RWPE2 (cell line): Measurements from ENCODE around the gene ATN1.

Source experiments
- ATAC-seq: fragments of 200-7000 bp; cut with Tn5 transposase; 3 replicates; pipeline ENCODE4 v1.9.1; 2021; ENCODE audit warnings: low read depth
- DNase-seq: peaks from one replicate; pipeline ENCODE4 v3.0.0-alpha.2; 2020; ENCODE audit warnings: low spot score
- H3K27ac ChIP-seq: fragments of 450-650 bp; 2 replicates; pipeline ENCODE4 v1.5.1; 2017; ENCODE audit warnings: mild to moderate bottlenecking; ENCODE audit not compliant: poor library complexity, severe bottlenecking
- H3K27me3 ChIP-seq: fragments of 250-450 bp; sonication (Bioruptor Pico); 2 replicates; pipeline ENCODE4 v1.5.1; 2021; ENCODE audit warnings: mild to moderate bottlenecking, moderate library complexity; ENCODE audit not compliant: insufficient read depth, poor library complexity, severe bottlenecking
- H3K36me3 ChIP-seq: fragments of 250-450 bp; sonication (Bioruptor Pico); 2 replicates; pipeline ENCODE4 v1.5.1; 2020; ENCODE audit warnings: low read depth, mild to moderate bottlenecking, moderate library complexity
- H3K4me1 ChIP-seq: fragments of 250-450 bp; sonication (Bioruptor Pico); 2 replicates; pipeline ENCODE4 v1.5.1; 2021; ENCODE audit warnings: mild to moderate bottlenecking, moderate library complexity; ENCODE audit not compliant: insufficient read depth, poor library complexity, severe bottlenecking
- H3K4me3 ChIP-seq: fragments of 250-450 bp; sonication (Bioruptor Pico); 2 replicates; pipeline ENCODE4 v1.5.1; 2021; ENCODE audit warnings: mild to moderate bottlenecking, moderate library complexity; ENCODE audit not compliant: severe bottlenecking
- H3K9me3 ChIP-seq: fragments of 250-450 bp; sonication (Bioruptor Pico); 2 replicates; pipeline ENCODE4 v1.5.1; 2021; ENCODE audit warnings: mild to moderate bottlenecking, moderate library complexity; ENCODE audit not compliant: severe bottlenecking
- TF ChIP-seq, protein P1 (sequence below): fragments of 450-650 bp; IDR thresholded peaks from one replicate; pipeline ENCODE4 v1.5.1; 2017; ENCODE audit warnings: mild to moderate bottlenecking, moderate library complexity; ENCODE audit not compliant: poor library complexity, severe bottlenecking

Gene ATN1

GRCh38 chr12:6919588-6919987 lies 8.2 kb upstream of the ATN1 start:
- no peak overlapping the region for H3K4me3 ChIP-seq
- peaks cover 9% of the 10 kb centered on the region for H3K4me1 ChIP-seq
- no peaks in the 10 kb centered on the region for H3K9me3 ChIP-seq
- peaks cover 42% of the 10 kb centered on the region for H3K36me3 ChIP-seq
- no peak for DNase-seq
- no peaks in the 10 kb centered on the region for H3K27me3 ChIP-seq
- ATAC-seq, result peak; percentile 38
- peak overlapping the region; percentile 26 for H3K27ac ChIP-seq
- TF ChIP-seq, protein P1, sequence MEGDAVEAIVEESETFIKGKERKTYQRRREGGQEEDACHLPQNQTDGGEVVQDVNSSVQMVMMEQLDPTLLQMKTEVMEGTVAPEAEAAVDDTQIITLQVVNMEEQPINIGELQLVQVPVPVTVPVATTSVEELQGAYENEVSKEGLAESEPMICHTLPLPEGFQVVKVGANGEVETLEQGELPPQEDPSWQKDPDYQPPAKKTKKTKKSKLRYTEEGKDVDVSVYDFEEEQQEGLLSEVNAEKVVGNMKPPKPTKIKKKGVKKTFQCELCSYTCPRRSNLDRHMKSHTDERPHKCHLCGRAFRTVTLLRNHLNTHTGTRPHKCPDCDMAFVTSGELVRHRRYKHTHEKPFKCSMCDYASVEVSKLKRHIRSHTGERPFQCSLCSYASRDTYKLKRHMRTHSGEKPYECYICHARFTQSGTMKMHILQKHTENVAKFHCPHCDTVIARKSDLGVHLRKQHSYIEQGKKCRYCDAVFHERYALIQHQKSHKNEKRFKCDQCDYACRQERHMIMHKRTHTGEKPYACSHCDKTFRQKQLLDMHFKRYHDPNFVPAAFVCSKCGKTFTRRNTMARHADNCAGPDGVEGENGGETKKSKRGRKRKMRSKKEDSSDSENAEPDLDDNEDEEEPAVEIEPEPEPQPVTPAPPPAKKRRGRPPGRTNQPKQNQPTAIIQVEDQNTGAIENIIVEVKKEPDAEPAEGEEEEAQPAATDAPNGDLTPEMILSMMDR, result peak; percentile 37

GRCh38 chr12:6921539-6921938 lies 6.2 kb upstream of the ATN1 start:
- H3K4me1 ChIP-seq, result peaks cover 29% of the 10 kb centered on the region
- no peaks in the 10 kb centered on the region for H3K9me3 ChIP-seq
- TF ChIP-seq, protein P1, result no peak
- H3K36me3 ChIP-seq, result peaks cover 38% of the 10 kb centered on the region
- H3K4me3 ChIP-seq, result no peak overlapping the region
- H3K27ac ChIP-seq, result no peak overlapping the region
- H3K27me3 ChIP-seq, result no peaks in the 10 kb centered on the region
- DNase-seq (no peak), ATAC-seq (no peak)

- no peak overlapping the region for H3K4me3 ChIP-seq
- H3K9me3 ChIP-seq, result no peaks in the 10 kb centered on the region
- DNase-seq, result no peak
- peaks cover 34% of the 10 kb centered on the region for H3K4me1 ChIP-seq
- H3K27me3 ChIP-seq, result no peaks in the 10 kb centered on the region
- ATAC-seq, result no peak
- TF ChIP-seq, protein P1, result no peak
- H3K36me3 ChIP-seq, result peaks cover 33% of the 10 kb centered on the region
- H3K27ac ChIP-seq, result no peak overlapping the region
Observed at GRCh38 chr12:6921996-6922946, 5.5 kb upstream of the ATN1 start.

DNA sequence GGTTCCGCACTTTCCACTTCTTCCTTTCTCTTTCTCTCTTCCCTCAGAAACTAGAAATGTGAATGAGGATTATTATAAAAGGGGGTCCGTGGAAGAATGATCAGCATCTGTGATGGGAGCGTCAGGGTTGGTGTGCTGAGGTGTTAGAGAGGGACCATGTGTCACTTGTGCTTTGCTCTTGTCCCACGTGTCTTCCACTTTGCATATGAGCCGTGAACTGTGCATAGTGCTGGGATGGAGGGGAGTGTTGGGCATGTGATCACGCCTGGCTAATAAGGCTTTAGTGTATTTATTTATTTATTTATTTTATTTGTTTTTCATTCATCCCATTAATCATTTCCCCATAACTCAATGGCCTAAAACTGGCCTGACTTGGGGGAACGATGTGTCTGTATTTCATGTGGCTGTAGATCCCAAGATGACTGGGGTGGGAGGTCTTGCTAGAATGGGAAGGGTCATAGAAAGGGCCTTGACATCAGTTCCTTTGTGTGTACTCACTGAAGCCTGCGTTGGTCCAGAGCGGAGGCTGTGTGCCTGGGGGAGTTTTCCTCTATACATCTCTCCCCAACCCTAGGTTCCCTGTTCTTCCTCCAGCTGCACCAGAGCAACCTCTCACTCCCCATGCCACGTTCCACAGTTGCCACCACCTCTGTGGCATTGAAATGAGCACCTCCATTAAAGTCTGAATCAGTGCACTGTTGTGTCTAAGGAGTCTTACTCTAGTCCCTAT lies 4.6 kb upstream of the ATN1 start:
- DNase-seq, result no peak
- TF ChIP-seq, protein P1, result no peak
- no peaks in the 10 kb centered on the region for H3K9me3 ChIP-seq
- peaks cover 28% of the 10 kb centered on the region for H3K36me3 ChIP-seq
- no peak overlapping the region for H3K27ac ChIP-seq
- no peaks in the 10 kb centered on the region for H3K27me3 ChIP-seq
- peaks cover 34% of the 10 kb centered on the region for H3K4me1 ChIP-seq
- no peak for ATAC-seq
- H3K4me3 ChIP-seq, result no peak overlapping the region
